HG03342 (cell line): Measurements from ENCODE around the gene NUP153.
A peak's percentile ranks its signal among the peaks of the same experiment; 100 is the strongest.
"Not testable (repeated sequence)": the region's sequence is repeated elsewhere in the genome, so short reads cannot be mapped to it uniquely, and the experiment has no call there.

Experiments used
- ATAC-seq: cut with Tn5 transposase; IDR thresholded peaks from one replicate; pipeline ENCODE4 v1.9.1; 2021; ENCODE audit warnings: mild to moderate bottlenecking, moderate library complexity; ENCODE audit not compliant: unreplicated experiment

NUP153 gene

DNA sequence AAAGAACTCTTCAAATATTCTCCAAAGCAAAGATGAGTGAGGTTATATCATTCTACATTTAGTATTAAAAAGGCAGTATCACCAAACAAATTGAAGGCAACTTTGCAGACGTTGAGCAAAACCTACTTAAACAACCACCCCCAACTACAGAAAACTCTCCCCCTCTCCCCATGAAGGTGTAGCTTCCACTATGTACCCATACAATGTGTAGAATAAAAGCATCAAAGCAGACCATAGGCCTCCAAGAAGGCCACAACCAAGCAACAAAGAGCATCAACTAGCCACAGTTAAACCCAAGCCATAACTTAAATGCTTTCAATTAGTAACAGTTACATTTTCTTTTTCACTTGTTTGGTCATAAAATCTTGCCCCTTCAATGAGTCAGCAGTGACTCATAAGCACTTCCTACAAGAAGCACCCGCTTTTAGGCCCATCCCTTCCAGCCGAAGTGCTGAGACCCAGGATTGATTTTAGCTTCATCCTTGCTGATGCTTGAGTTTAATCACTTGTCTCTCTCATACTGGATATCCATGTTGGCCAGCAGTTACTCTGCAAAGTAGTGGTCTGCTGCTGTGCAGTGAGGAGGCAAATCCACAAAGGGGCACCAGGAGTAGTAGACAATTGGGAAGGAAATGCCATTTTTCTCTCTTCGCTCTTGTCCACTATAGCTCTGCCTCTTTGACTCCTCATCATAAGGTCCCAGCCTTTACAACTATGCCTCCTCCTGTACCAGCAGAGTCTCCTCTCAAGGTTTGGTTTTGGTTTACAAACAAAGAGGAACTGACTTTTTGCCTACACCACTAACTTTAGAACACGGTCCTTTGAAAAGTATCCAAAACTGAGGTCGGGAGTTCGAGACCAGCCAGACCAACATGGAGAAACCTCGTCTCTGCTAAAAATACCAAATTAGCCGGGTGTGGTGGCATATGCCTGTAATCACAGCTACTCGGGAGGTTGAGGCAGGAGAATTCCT is 8.4 kb upstream of the NUP153 start:
- peak; percentile 91 for ATAC-seq

DNA sequence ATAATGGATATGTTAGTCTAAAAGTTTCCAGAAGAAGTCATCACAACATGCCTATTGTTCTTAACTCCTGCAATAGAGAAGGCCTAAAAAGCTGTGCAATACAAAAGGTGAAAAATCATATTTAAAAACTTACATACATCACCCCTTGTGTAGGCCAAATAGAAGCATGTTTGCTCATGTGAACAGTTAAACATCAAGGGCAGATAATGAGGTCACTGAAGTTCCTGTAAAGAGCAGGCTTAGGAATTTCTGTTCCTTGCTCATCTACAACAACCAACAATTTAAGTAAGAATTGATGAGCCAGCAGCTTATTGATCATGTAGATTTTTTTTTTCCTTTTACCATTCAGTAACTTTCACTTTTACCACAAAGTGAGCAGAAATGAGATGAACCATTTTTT is 7.5 kb upstream of the NUP153 start:
- ATAC-seq: no peak

DNA sequence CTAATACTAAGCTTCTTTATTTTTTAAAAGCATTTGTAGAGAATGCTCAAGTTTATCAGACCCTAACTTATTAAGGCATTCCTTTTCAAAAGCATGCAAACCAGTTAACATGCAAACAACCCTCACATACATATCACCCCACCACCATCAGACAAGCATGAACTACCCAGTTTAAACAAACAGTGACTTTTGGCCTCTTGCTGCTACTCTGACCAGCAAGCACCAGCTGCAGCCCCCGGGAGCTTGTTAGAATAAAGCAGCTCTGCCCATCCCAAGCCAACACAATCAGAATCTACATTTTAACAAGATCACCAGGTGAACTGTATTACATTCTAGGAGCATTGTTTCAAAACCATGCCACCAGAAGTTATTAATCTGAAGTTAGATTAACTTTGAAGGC is 5.9 kb upstream of the NUP153 start:
- no peak for ATAC-seq

- ATAC-seq: no peak
These were observed 3.6 kb upstream of the NUP153 start for GRCh38 chr6:17710331-17710730.

DNA sequence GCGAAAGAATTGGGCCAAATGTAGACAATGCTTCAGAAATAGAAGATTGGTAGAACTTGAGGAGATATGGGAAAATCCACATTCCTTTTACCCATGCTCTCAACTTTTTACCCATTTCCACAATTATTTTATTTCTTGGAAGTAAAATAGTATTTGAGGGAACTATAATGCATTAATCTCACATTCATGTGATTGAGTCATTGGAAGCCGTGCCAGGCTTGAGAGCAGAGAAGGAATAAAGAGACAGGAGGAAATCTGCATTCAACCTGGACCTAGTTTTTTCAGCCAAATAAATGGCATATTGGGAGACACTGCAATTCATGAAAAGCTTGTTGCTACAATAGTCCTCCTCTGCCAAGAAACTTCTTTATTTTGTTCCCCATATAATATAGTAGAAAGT is 2.8 kb upstream of the NUP153 start:
- ATAC-seq: no peak

- not testable (repeated sequence) for ATAC-seq
These were observed 1.3 kb upstream of the NUP153 start for GRCh38 chr6:17708035-17708434.

DNA sequence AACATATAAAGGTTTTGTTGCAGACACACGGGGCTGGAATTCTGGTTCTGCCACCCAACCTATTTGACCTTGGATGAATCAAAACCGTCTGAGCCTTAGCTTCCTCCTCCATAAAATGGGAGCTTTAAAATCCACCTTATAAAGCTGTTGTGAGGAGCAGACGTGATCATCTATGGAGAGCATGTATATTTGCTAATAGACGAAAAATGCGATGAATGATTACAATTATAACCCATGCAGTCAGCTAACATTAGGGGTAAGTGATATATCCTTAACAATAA is 586 bp upstream of the NUP153 start:
- no peak for ATAC-seq

DNA sequence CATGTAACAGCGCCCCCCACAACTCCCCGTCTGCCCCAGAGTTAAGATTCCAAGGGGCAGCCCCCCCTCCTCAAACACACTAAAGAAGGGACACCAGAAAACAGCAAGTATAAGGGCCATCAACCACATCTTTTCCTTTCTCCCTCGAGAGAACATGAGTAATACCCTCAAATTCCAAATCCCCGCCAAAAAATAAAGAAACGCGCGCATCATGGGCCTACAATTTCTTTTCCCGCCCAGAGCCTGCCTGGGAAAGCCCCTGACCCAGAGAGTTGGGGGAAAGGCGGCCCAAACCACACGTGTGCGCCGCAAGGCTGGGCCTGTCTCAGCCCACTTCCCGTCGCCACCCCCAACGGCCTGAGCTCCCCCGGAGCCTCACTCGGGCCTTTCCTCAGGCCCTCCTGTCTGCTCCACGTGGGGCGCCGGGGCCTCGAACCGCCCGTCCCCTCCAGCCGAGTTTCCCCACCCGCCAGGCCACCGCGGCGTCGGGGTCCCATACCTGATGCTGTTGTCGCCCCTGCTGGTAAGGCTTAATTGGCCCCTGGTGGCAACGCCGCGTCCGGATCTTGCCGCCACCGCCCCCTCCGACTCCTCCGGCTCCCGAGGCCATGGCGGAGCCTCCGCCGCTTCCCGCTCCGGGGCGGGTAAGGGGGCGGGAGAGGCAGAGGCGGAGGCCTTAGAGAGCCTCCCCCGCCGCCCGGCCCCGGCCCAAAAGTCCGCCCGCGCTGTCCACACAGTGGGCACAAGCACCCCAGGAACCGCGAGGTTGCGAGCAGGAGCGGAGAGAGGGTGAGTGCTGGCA is 746 bp downstream of the NUP153 start:
- ATAC-seq: peak; percentile 62

GRCh38 chr6:17705428-17705777 is 1.3 kb downstream of the NUP153 start:
- peak; percentile 1 for ATAC-seq

DNA sequence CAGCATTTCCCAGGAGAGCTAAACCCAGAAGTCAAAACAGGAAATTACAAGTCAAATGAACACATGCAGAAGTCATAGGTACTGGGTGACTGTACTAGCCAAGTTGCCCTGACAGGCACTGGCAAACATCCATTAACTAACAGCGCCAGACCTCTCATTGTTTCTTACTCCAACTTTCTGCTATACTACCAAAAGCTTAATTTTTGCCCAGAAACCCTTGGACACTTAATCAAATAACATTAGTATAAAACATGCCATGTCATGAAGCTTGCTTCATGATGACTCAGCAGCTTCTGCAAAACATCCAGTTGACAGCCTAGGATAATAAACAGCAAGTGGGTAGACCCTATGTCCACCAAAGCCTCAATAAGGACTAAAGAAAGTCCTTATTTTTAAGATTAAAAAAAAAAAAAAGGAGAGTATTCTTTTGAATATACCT is 3.5 kb downstream of the NUP153 start:
- no peak for ATAC-seq

- no peak for ATAC-seq
These were observed 6.0 kb downstream of the NUP153 start for GRCh38 chr6:17700421-17701416.

- no peak for ATAC-seq
These were observed 14.7 kb downstream of the NUP153 start for GRCh38 chr6:17691925-17692538.

DNA sequence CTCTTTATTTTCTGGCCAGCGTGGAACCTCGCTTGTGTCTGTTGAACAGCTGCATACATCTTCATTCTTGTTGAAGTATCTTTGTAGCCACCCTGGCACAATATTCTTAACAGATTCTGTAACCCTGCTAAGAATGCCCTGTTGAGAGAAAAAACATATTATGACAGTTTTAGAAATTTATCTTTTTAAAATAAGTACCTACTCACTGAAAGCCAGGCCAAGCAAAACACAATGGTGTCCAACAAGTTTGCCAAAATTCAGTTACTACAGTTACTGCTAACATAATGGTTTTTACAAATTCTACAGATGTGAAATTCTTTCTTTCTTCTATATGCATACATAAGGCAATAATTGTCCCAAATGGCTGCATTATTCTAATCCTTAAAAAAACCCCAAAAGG is 18.2 kb downstream of the NUP153 start:
- ATAC-seq: no peak

GRCh38 chr6:17687136-17687535 is 19.6 kb downstream of the NUP153 start:
- no peak for ATAC-seq

DNA sequence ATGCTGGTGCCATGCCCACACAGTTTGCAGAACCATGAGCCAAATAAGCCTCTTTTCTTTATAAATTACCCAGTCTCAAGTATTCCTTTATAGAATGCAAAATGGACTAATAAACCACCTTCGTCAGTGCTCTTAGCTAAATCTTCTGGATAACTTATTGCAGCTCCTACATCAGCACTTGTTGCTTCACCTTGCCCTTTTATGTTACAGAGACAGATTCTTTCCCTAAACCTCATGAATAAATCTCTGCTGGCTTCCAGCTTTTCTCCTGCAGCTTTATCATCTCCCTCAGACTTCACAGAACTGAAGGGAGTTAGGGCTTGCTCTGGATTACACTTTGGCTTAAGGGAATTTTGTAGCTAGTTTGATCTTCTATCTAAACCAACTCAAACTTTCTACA is 22.6 kb downstream of the NUP153 start:
- no peak for ATAC-seq

DNA sequence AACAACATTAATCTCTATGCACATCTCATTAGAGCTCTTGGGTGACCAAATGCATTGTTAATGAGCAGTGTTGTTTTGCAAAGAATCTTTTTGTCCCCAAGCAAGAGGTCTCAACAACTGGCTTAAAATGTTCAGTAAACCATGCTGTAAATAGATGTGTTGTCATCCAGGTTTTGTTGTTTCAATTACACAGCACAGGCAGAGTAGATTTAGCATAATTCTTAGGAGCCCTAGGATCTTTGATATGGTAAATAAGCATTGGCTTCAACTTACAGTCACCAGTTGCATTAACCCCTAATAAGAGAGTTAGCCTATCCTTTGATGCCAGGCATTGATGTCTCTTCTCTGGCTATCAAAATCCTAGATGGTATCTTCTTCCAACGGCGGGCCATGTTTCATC is 23.3 kb downstream of the NUP153 start:
- ATAC-seq: no peak

DNA sequence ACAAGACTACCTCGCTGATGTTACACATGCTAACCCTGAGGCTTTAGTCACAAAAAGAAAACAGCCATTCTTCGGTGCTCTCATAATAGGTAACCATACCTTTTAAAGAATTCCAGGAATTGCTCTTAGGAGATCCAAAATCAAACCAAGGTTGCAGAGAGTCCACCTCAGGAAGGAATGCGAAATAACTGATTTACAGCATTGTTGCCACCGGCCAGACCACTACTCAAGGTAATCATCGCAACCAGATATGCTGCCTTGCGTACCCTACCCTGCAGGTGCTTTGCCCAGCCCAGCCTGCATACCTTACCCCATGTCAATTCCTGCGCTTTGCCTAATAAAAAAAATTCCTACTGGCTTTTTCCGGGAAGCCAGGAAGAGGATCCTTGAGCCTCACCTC is 27.0 kb downstream of the NUP153 start:
- ATAC-seq: no peak

GRCh38 chr6:17677602-17678001 is 29.1 kb downstream of the NUP153 start:
- no peak for ATAC-seq

DNA sequence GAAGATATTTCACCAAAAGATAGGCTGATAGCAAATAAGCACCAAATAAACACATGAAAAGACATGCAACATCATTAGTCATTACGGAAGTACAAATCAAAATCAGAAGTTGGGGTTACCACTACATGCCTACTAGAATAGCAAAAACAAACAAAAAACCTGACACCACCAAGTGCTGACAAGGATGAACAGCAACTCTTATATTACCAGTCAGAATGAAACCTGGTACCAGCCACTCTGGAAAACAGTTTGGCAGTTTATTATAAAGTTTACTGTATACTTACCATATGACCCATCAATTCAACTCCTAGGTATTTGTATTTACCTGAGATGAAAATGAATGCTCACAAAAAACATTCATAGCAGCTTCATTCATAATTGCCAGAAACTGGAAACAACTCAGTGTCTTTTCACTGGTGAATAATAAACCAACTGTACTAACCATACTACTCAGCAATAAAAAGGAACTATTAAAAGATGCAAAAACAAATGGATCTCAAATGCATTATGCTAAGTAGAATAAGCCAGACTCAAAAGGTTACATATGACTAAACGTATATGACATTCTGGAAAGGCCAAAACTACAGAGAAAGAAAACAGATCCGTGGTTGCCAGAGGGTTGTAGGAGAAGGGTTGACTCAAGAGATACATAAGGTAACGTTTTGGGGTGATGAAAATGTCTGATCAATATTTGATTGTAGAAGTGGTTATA is 33.0 kb downstream of the NUP153 start:
- no peak for ATAC-seq
